Activated CD4-positive, alpha-beta T cell treated with anti-CD3 and anti-CD28 coated beads for 36 hours (primary cell): ENCODE measurements around the gene LIPJ. TPM values are rescaled to one million over a fixed set of nuclear protein-coding genes. Genes with fewer than 3 reads are reported as not detected.

Source experiments
- ATAC-seq: fragments of 200-7000 bp; cut with Tn5 transposase; one replicate; pipeline ENCODE4 v1.10.0; 2021; ENCODE audit warnings: mild to moderate bottlenecking, moderate library complexity
- CTCF ChIA-PET: fragments of 350-600 bp; sonication (Branson Sonifier 250); formaldehyde crosslinking; loops from one replicate; lab custom pipeline; 2021; ENCODE audit warnings: antibody characterized with exemption; lab: Charles Lee
- POLR2A ChIA-PET: fragments of 350-600 bp; sonication (Branson Sonifier 250); formaldehyde crosslinking; loops from one replicate; lab custom pipeline; 2021; ENCODE audit warnings: antibody characterized with exemption, inconsistent platforms; lab: Charles Lee
- DNase-seq: peaks from one replicate; pipeline ENCODE4 v3.0.0-alpha.2; 2020
- H3K27ac Mint-ChIP-seq: one replicate; pipeline ENCODE4 v1.8.0; 2021; ENCODE audit warnings: mixed read lengths
- H3K27me3 Mint-ChIP-seq: one replicate; pipeline ENCODE4 v1.8.0; 2021; ENCODE audit warnings: mixed read lengths
- H3K36me3 Mint-ChIP-seq: one replicate; pipeline ENCODE4 v1.8.0; 2021; ENCODE audit warnings: low read depth, mixed read lengths
- H3K4me1 Mint-ChIP-seq: one replicate; pipeline ENCODE4 v1.8.0; 2021; ENCODE audit warnings: mixed read lengths
- H3K4me3 Mint-ChIP-seq: one replicate; pipeline ENCODE4 v1.8.0; 2021; ENCODE audit warnings: mild to moderate bottlenecking, moderate library complexity, mixed read lengths
- H3K9me3 Mint-ChIP-seq: one replicate; pipeline ENCODE4 v1.8.0; 2021; ENCODE audit warnings: low read depth, mixed read lengths
- intact Hi-C, 2 experiments: fragments of 100-400 bp; cut with DNase I in 1 of 2; cut with micrococcal nuclease in 1 of 2; formaldehyde crosslinking; loops; one replicate each; pipeline versions ENCODE4 v1.14.2 to v1.15.1; 2022 to 2024; cut with DNase I, micrococcal nuclease
- total RNA-seq, 2 experiments: library from RNA; stranded (reverse); gene quantifications; one replicate each; pipeline ENCODE4 v1.2.3, GENCODE V29; 2021

The LIPJ gene, protein sequence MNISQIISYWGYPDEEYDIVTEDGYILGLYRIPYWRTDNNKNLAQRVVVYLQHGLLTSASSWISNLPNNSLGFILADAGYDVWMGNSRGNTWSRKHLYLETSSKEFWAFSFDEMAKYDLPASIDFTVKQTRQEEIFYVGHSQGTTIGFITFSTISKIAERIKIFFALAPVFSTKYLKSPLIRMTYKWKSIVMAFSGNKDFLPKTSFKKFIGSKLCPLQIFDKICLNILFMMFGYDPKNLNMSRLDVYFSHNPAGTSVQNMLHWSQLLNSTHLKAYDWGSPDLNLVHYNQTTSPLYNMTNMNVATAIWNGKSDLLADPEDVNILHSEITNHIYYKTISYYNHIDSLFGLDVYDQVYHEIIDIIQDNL
- total RNA-seq: not detected

- POLR2A ChIA-PET: no interaction called here
- CTCF ChIA-PET: no interaction called here
- no peak within 1 kb of the TSS for H3K27ac Mint-ChIP-seq
- ATAC-seq (no peak), DNase-seq (no peak)
- intact Hi-C loops: loop anchor here in 1 of 2 experiments (10.0 kb wide), 1 partner anchor 88 kb away; no protein-coding TSS in a partner anchor
- H3K27me3 Mint-ChIP-seq: no peaks in the 10 kb centered on the region
- peaks cover 12% of the 10 kb centered on the region for H3K4me1 Mint-ChIP-seq
- no peak within 1 kb of the TSS for H3K4me3 Mint-ChIP-seq
- H3K9me3 Mint-ChIP-seq: peaks cover 3% of the 10 kb centered on the region
- peaks cover 5% of the 10 kb centered on the region for H3K36me3 Mint-ChIP-seq
These were observed at the start of gene LIPJ for GRCh38 chr10:88586462-88586861. LIPJ (plus strand) TSS chr10:88586762; CDS start chr10:88590688, 3,926 bp downstream.

DNA sequence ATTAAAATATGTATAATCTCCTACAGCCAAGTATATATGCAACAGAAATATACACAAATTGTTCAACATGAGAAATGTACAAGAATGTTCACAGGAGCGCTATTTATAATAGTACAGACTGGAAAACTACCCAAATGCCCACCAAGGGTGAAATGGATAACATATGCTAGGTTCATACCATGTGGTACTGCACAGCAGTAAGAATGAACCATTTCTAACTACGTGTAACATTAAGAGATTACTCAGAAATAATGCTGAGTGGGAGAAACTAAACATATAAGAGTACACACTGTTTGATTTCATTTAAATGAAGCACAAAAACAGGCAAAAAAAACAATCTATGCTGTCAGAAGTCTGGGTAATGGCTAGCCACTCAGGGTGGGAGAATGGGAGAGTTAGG lies 49.2 kb upstream of the LIPJ start:
- H3K27ac Mint-ChIP-seq: no peak overlapping the region
- ATAC-seq (no peak), DNase-seq (no peak)
- no peak overlapping the region for H3K4me3 Mint-ChIP-seq
- H3K4me1 Mint-ChIP-seq: no peaks in the 10 kb centered on the region
- H3K27me3 Mint-ChIP-seq: no peaks in the 10 kb centered on the region
- H3K9me3 Mint-ChIP-seq: no peaks in the 10 kb centered on the region
- ChIA-PET CTCF (no interaction called here), POLR2A (no interaction called here)
- no peaks in the 10 kb centered on the region for H3K36me3 Mint-ChIP-seq
- intact Hi-C loops: no loop called here

DNA sequence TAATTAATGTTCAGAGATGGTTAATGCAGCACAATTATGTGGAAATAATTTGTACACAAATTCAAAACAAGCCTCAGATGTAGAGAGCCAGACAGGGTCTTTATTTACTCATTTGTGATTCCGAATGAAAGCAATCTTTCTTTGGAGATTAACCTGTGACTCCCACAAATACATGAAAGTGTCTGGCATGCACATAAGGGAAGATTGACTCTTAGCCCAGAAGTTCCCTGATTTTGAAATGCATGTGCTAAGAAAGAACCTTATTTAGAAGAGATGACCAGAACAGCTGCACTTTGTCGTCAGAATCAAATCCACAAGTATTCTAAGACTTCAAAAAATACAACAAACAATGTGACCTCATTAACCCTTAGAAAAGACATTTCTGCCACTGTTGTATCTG lies 48.5 kb upstream of the LIPJ start:
- DNase-seq (no peak), ATAC-seq (no peak)
- Mint-ChIP-seq H3K27ac (no peak overlapping the region), H3K4me1 (no peaks in the 10 kb centered on the region), H3K36me3 (no peaks in the 10 kb centered on the region), H3K4me3 (no peak overlapping the region), H3K9me3 (no peaks in the 10 kb centered on the region), H3K27me3 (no peaks in the 10 kb centered on the region)
- intact Hi-C loops: no loop called here
- ChIA-PET POLR2A (no interaction called here), CTCF (no interaction called here)

DNA sequence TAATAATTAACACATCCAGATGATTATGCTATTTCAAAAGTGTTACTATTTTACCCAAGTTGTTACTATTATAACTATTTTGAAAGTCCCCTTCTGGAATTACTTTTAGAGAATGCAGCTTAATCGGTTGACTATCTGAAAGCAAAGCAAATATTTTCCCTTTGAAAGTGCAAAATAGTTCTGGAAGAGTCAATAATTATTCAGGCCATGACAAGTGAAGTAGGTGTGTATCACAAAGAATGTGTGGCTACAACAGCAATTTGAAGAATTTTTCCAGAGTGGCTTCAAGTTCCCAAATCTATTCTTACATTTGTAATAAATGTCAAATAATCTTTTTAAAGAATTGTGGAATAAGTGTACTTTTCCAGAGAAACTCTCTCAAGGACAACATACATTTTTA lies 46.2 kb upstream of the LIPJ start:
- no peaks in the 10 kb centered on the region for H3K27me3 Mint-ChIP-seq
- no peaks in the 10 kb centered on the region for H3K9me3 Mint-ChIP-seq
- no peaks in the 10 kb centered on the region for H3K4me1 Mint-ChIP-seq
- POLR2A ChIA-PET: no interaction called here
- no peak for DNase-seq
- H3K36me3 Mint-ChIP-seq: no peaks in the 10 kb centered on the region
- H3K27ac Mint-ChIP-seq: no peak overlapping the region
- intact Hi-C loops: no loop called here
- no peak overlapping the region for H3K4me3 Mint-ChIP-seq
- CTCF ChIA-PET: interaction anchor here (0.6 kb wide), 1 partner anchor 25 kb away, joined by 3 read pairs; no protein-coding TSS in a partner anchor
- ATAC-seq: no peak

DNA sequence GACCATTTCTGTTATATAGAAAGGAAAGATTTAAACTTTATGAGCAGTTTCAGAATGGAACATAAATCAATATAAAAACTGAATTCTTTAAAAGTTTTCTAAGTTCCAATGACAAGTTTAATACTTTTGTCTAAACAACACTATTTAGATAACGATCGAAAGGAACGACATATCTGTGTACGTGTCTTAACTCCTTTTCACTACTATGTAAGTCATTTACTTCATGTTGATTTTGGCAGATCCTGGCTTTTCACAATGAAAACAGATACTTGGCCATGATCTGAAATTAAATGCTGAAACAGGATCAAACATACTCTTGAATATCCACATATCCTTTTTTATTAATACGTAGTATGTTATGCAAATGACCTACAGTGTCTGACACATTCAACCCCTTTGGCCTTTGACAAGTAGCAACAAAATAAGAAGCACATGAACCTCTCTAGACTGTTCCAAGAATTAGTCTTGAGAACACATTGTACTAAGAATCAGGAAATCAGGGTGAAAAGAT lies 45.4 kb upstream of the LIPJ start:
- no peak for ATAC-seq
- Mint-ChIP-seq H3K36me3 (no peaks in the 10 kb centered on the region), H3K27me3 (no peaks in the 10 kb centered on the region), H3K27ac (no peak overlapping the region), H3K4me3 (no peak overlapping the region), H3K9me3 (no peaks in the 10 kb centered on the region), H3K4me1 (no peaks in the 10 kb centered on the region)
- ChIA-PET CTCF (no interaction called here), POLR2A (no interaction called here)
- DNase-seq: no peak
- intact Hi-C loops: no loop called here

DNA sequence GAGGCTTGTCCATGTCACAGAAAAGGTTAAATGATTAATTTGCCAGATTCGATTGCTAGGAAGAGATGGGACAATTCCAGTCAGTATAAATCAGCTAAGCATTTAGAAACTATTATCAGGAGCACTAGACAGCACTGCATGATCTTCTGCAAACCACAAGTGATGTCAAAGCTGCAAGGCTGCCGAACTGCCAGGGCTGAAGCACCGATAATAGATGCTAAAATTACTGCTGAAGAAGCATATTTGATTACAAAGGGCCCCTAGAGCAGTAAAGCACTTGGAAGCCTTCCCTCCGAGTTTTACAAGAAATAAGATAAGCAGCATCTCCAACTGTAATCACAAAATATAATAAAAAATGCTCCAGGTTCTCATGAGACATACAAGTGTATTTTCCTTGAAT lies 44.0 kb upstream of the LIPJ start:
- Mint-ChIP-seq H3K9me3 (no peaks in the 10 kb centered on the region), H3K4me3 (no peak overlapping the region), H3K4me1 (no peaks in the 10 kb centered on the region), H3K27ac (no peak overlapping the region), H3K27me3 (no peaks in the 10 kb centered on the region), H3K36me3 (no peaks in the 10 kb centered on the region)
- ATAC-seq (no peak), DNase-seq (no peak)
- ChIA-PET POLR2A (no interaction called here), CTCF (no interaction called here)
- intact Hi-C loops: no loop called here

- Mint-ChIP-seq H3K4me1 (no peaks in the 10 kb centered on the region), H3K36me3 (no peaks in the 10 kb centered on the region), H3K27me3 (no peaks in the 10 kb centered on the region), H3K9me3 (no peaks in the 10 kb centered on the region), H3K27ac (no peak overlapping the region), H3K4me3 (no peak overlapping the region)
- no peak for ATAC-seq
- ChIA-PET POLR2A (no interaction called here), CTCF (no interaction called here)
- no peak for DNase-seq
- intact Hi-C loops: no loop called here
These were observed 42.3 kb upstream of the LIPJ start for GRCh38 chr10:88544140-88544870.

DNA sequence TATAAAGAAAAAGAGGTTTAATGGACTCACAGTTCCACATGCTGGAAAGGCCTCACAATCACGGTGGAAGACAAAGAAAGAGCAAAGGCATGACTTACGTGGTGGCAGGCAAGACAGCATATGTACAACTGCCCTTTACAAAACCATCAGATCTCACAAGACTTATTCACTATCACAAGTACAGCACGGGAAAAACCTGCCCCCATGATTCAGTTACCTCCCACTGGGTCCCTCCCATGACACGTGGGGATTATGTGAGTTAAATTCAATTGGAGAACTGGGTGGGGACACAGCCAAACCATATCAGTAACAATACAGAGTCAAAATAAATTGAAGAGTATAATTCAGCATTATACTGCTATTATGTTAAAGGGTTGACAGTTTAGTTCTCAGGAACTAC lies 41.2 kb upstream of the LIPJ start:
- intact Hi-C loops: no loop called here
- H3K36me3 Mint-ChIP-seq: no peaks in the 10 kb centered on the region
- ATAC-seq: no peak
- H3K27ac Mint-ChIP-seq: no peak overlapping the region
- ChIA-PET CTCF (no interaction called here), POLR2A (no interaction called here)
- H3K4me1 Mint-ChIP-seq: no peaks in the 10 kb centered on the region
- H3K4me3 Mint-ChIP-seq: no peak overlapping the region
- DNase-seq: no peak
- no peaks in the 10 kb centered on the region for H3K9me3 Mint-ChIP-seq
- no peaks in the 10 kb centered on the region for H3K27me3 Mint-ChIP-seq

- H3K27me3 Mint-ChIP-seq: no peaks in the 10 kb centered on the region
- no peaks in the 10 kb centered on the region for H3K36me3 Mint-ChIP-seq
- ChIA-PET POLR2A (no interaction called here), CTCF (no interaction called here)
- no peak overlapping the region for H3K4me3 Mint-ChIP-seq
- no peaks in the 10 kb centered on the region for H3K4me1 Mint-ChIP-seq
- no peaks in the 10 kb centered on the region for H3K9me3 Mint-ChIP-seq
- H3K27ac Mint-ChIP-seq: no peak overlapping the region
- intact Hi-C loops: no loop called here
- DNase-seq (no peak), ATAC-seq (no peak)
These were observed 40.1 kb upstream of the LIPJ start for GRCh38 chr10:88546497-88546896.

DNA sequence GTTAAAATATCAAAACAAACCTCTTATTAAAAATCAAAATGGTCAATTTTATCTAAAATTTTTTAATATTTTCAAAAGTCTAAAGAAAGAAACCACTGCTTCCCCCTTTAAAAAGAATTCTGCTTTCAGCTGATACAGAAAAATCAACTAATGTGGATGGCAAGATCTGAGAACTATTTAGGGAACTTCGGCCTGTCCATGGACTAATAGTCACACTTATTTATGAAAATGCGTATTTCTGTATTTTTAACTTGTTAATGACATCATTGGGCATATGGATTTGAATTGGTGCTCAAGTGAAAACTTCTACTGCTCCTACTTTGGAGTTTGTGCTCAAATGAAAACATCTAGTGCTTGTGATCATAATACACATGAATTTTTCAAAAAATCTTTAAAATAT lies 35.3 kb upstream of the LIPJ start:
- Mint-ChIP-seq H3K36me3 (no peaks in the 10 kb centered on the region), H3K4me3 (no peak overlapping the region), H3K4me1 (peaks cover 9% of the 10 kb centered on the region), H3K27me3 (no peaks in the 10 kb centered on the region), H3K9me3 (no peaks in the 10 kb centered on the region), H3K27ac (no peak overlapping the region)
- ATAC-seq (no peak), DNase-seq (no peak)
- ChIA-PET POLR2A (no interaction called here), CTCF (interaction anchor here (0.6 to 1.8 kb wide), 2 partner anchors 635 to 700 kb away, joined by 3 to 14 read pairs; no protein-coding TSS in a partner anchor)
- intact Hi-C loops: loop anchor here (5.0 to 10.0 kb wide), 5 partner anchors 144 to 1019 kb away; partner anchors contain the start of gene PAPSS2 (in 1 of the 2)

GRCh38 chr10:88553116-88553752 lies 33.3 kb upstream of the LIPJ start:
- Mint-ChIP-seq H3K4me1 (peaks cover 13% of the 10 kb centered on the region), H3K9me3 (no peaks in the 10 kb centered on the region), H3K27me3 (no peaks in the 10 kb centered on the region), H3K36me3 (no peaks in the 10 kb centered on the region), H3K4me3 (no peak overlapping the region), H3K27ac (no peak overlapping the region)
- ATAC-seq (peak; percentile 91), DNase-seq (peak; percentile 55)
- ChIA-PET CTCF (interaction anchor here (0.6 to 1.8 kb wide), 6 partner anchors 8 to 702 kb away, joined by 3 to 14 read pairs (median 4); no protein-coding TSS in a partner anchor), POLR2A (no interaction called here)
- intact Hi-C loops: loop anchor here (1.0 to 10.0 kb wide), 8 partner anchors 146 to 1021 kb away; partner anchors contain the start of genes KLLN (in 1 of the 2), PAPSS2 (in 1 of the 2) and PTEN (in 1 of the 2)
